Uterus (tissue), 4 donors: ENCODE data around the gene KCTD18. TPM values are rescaled to one million over a fixed set of nuclear protein-coding genes. Genes with fewer than 3 reads are reported as not detected.
A peak's percentile ranks its signal among the peaks of the same experiment; 100 is the strongest.

ENCODE experiments used
- DNase-seq, 2 donors: peaks; one replicate each; pipeline ENCODE4 v3.0.0-alpha.2; 2019 to 2020
- H3K27ac ChIP-seq, 2 donors: fragments of 200-600 bp; sonication (generic); 1 replicate in 1 of 2; 2 replicates in 1 of 2; pipeline ENCODE4 v1.5.1; 2016 to 2018
- H3K27me3 ChIP-seq, 2 donors: fragments of 200-600 bp; sonication (generic); one replicate each; pipeline ENCODE4 v1.5.1; 2018 to 2019; ENCODE audit warnings: control low read depth in 1 of 2
- H3K36me3 ChIP-seq, 2 donors: fragments of 200-600 bp; sonication (generic); one replicate each; pipeline ENCODE4 v1.5.1; 2019; ENCODE audit warnings: control low read depth in 1 of 2
- H3K4me1 ChIP-seq, 2 donors: fragments of 200-600 bp; sonication (generic); one replicate each; pipeline ENCODE4 v1.5.1; 2018 to 2019; ENCODE audit warnings: control low read depth in 1 of 2
- H3K4me3 ChIP-seq, 2 donors: fragments of 200-600 bp; sonication (generic); 1 replicate in 1 of 2; 2 replicates in 1 of 2; pipeline ENCODE4 v1.5.1; 2018 to 2019; ENCODE audit warnings: mild to moderate bottlenecking in 1 of 2
- H3K9me3 ChIP-seq, 2 donors: fragments of 200-600 bp; sonication (generic); one replicate each; pipeline ENCODE4 v1.5.1; 2019; ENCODE audit warnings: control low read depth in 1 of 2
- POLR2A ChIP-seq, 2 donors: fragments of 450-650 bp; IDR thresholded peaks; one replicate each; pipeline ENCODE4 v1.6.1; 2016; ENCODE audit warnings: antibody characterized with exemption in 2 of 2, mild to moderate bottlenecking in 1 of 2, moderate library complexity in 1 of 2
- intact Hi-C: fragments of 100-400 bp; cut with DNase I; formaldehyde crosslinking; loops from one replicate; pipeline ENCODE4 v1.15.1; 2023; ENCODE audit warnings: low total_unique reads
- total RNA-seq, 4 donors: library from RNA; depleted of rRNA in 3 of 4; stranded (reverse); fragments of >200 nt in 3 of 4; gene quantifications; one replicate each; pipeline versions ENCODE4 v1.1.0 to v1.2.4, GENCODE V29; 2014 to 2023
- TF ChIP-seq, protein P1 (sequence below), 4 experiments: fragments of 200-600 bp in 2 of 4; fragments of 450-650 bp in 2 of 4; sonication (generic) in 2 of 4; IDR thresholded peaks; one replicate each; pipeline ENCODE4 v1.5.1; 2016 to 2019; ENCODE audit warnings: antibody characterized with exemption in 4 of 4, mild to moderate bottlenecking in 2 of 4, moderate library complexity in 1 of 4
- donor health status: DM: yes; HTN: yes; CAD: no.

The KCTD18 gene
- total RNA-seq, 4 donors from 2014 or later, result 10.5 to 77.4 (median 16.9) TPM

DNA sequence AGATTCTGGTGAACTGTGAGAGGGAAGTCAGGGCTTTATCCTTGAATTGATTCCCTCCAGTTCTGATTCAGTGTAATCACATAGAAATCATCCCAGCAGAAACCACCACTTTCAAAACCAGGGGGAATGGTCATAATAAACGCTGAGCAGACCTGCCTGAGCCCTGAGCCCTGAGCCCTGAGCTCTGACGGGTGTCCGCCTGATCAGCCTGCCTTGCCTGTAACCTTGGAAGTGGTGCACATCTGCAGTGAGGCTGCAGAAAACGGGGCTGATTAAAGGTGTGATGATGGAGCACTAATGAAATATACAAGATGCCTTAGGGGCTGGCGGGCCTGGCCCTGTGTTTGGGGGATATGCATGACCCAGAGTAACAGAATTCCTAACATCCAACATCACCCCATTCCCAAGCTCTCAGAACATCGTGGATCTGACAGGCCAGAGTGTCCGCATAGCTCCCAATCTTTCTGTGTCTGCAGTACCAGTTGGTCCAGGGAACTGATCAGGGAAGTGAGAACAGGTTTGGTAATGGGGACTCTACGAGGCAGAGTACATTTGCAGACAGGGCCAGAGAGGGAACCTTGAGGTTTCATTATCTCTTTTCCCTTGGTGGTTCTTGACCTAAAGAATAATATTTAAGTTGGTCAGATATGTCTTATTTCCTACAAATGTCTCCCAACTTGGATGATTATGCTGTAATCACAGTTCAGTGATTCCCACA lies 37.8 kb downstream of the KCTD18 start:
- intact Hi-C loops, result no loop called here
- Histone ChIP-seq H3K36me3 (no peaks in the 10 kb centered on the region), H3K4me3 (no peak overlapping the region), H3K27ac (no peak overlapping the region), H3K27me3 (no peaks in the 10 kb centered on the region), H3K9me3 (no peaks in the 10 kb centered on the region), H3K4me1 (no peaks in the 10 kb centered on the region)
- TF ChIP-seq, protein P1, sequence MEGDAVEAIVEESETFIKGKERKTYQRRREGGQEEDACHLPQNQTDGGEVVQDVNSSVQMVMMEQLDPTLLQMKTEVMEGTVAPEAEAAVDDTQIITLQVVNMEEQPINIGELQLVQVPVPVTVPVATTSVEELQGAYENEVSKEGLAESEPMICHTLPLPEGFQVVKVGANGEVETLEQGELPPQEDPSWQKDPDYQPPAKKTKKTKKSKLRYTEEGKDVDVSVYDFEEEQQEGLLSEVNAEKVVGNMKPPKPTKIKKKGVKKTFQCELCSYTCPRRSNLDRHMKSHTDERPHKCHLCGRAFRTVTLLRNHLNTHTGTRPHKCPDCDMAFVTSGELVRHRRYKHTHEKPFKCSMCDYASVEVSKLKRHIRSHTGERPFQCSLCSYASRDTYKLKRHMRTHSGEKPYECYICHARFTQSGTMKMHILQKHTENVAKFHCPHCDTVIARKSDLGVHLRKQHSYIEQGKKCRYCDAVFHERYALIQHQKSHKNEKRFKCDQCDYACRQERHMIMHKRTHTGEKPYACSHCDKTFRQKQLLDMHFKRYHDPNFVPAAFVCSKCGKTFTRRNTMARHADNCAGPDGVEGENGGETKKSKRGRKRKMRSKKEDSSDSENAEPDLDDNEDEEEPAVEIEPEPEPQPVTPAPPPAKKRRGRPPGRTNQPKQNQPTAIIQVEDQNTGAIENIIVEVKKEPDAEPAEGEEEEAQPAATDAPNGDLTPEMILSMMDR (IDR thresholded peaks at IDR 0.05), result no peak
- no peak for TF ChIP-seq POLR2A (IDR thresholded peaks at IDR 0.05)
- DNase-seq, result no peak

DNA sequence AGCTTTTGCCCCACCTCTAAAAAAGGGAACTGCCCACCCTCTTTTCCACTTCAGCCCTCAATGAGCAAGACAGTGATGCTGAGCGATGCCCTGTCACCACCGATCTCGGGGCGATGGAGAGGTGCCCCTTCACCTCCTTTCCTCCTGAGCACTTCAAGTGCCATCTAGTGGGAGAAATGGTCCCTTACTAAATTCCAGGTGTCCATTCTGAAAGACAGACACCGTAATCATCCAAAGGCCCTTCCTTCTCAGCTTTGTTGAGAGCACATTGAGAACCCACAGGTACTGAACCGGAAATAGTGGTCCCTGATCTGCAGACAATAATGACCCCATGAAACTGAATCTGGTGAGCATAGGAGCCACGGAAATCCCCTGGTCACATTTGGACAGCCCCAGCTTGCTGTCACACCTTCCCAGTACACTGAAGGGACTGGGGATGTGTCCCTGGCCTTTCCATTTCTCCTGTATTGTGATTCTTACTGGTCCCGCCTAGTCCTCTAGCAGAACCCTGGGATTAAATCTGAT lies 38.5 kb downstream of the KCTD18 start:
- no peaks in the 10 kb centered on the region for H3K36me3 ChIP-seq
- DNase-seq, result no peak
- H3K27me3 ChIP-seq, result no peaks in the 10 kb centered on the region
- H3K27ac ChIP-seq, result no peak overlapping the region
- intact Hi-C loops, result no loop called here
- H3K9me3 ChIP-seq, result no peaks in the 10 kb centered on the region
- TF ChIP-seq POLR2A (IDR thresholded peaks at IDR 0.05), result no peak
- TF ChIP-seq, protein P1 (IDR thresholded peaks at IDR 0.05), result peak in 3 of 4 experiments; percentile 20 to 32 (median 27)
- no peak overlapping the region for H3K4me3 ChIP-seq
- H3K4me1 ChIP-seq, result peaks cover 0 to 2% of the 10 kb centered on the region in 2 donors

DNA sequence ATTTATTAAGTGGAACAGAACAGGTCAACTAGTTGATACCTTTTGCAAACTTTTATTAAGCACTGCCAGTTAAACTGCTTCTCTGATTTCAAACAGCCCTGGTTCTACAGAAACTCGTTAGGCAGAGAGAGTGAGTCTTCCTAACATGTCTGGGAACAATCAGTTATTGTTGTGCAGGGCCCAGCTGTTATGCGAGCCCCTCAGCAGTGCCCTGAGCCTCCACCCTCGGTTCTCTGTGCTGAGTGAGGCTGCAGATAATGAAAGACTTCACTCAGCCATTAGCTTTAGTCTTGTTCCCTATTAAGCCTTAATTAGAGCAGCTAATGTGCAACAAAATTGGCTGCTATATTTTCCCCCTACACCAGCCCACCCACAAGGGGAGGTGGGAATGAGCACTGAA lies 39.6 kb downstream of the KCTD18 start:
- TF ChIP-seq, protein P1 (IDR thresholded peaks at IDR 0.05), result no peak
- TF ChIP-seq POLR2A (IDR thresholded peaks at IDR 0.05), result no peak
- Histone ChIP-seq H3K4me1 (peaks cover 0 to 5% of the 10 kb centered on the region in 2 donors), H3K4me3 (no peak overlapping the region), H3K27ac (no peak overlapping the region), H3K27me3 (no peaks in the 10 kb centered on the region), H3K36me3 (no peaks in the 10 kb centered on the region), H3K9me3 (no peaks in the 10 kb centered on the region)
- intact Hi-C loops, result no loop called here
- no peak for DNase-seq

DNA sequence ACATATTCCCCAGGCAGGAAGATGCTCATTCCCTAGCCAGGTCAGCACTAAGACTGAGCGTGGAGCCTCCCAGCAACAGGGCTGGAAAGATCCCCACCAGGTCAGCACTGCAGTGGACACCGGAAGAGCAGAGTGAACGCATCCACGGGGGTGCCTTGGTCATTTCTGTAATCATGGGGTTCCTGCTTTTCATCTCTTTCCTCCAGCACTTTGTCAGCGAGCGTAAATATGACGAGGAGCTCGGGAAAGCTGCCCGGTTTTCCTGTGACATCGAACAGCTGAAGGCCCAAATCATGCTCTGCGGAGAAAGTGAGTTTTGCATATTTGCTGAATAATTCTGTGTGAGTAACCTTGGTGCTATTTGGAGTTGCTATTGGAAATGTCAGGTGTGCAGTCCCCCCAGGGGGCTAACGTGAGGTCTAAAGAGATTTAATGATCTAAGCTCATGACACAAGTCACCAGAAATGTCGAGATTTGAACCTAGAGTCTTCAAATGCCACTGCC lies 40.1 kb downstream of the KCTD18 start:
- no peak overlapping the region for H3K4me3 ChIP-seq
- TF ChIP-seq, protein P1 (IDR thresholded peaks at IDR 0.05), result no peak
- no peak for TF ChIP-seq POLR2A (IDR thresholded peaks at IDR 0.05)
- H3K27ac ChIP-seq, result peak overlapping the region in 1 of 2 donors; percentile 3
- peak; percentile 40 to 58 for DNase-seq
- H3K27me3 ChIP-seq, result no peaks in the 10 kb centered on the region
- H3K9me3 ChIP-seq, result no peaks in the 10 kb centered on the region
- intact Hi-C loops, result no loop called here
- H3K4me1 ChIP-seq, result peaks cover 0 to 5% of the 10 kb centered on the region in 2 donors
- no peaks in the 10 kb centered on the region for H3K36me3 ChIP-seq
